GM12878 (cell line): ENCODE results near the gene SSU72. TPM values are rescaled to one million over a fixed set of nuclear protein-coding genes. Genes with fewer than 3 reads are reported as not detected.

Experiments used
- BHLHE40 ChIP-seq, 2 experiments: fragments of 450-650 bp in 1 of 2; IDR thresholded peaks; 2 replicates each; pipeline ENCODE4 v1.6.1; 2011 to 2017; ENCODE audit warnings: low read depth in 2 of 2, borderline replicate concordance in 1 of 2, improper control_type of control experiment in 1 of 2, low read length in 1 of 2, mild to moderate bottlenecking in 1 of 2
- DPF2 ChIP-seq: fragments of 450-650 bp; IDR thresholded peaks from 2 replicates; pipeline ENCODE4 v1.6.1; 2017; ENCODE audit warnings: mild to moderate bottlenecking
- EGR1 ChIP-seq, 2 experiments: IDR thresholded peaks; 1 replicate in 1 of 2; 2 replicates in 1 of 2; pipeline ENCODE4 v1.6.1; 2011 to 2012; ENCODE audit warnings: low read depth in 2 of 2, low read length in 2 of 2, borderline replicate concordance in 1 of 2, mild to moderate bottlenecking in 1 of 2, moderate library complexity in 1 of 2
- HDAC2 ChIP-seq: fragments of 200-600 bp; sonication (generic); IDR thresholded peaks from 2 replicates; pipeline ENCODE4 v1.6.1; 2017
- IKZF1 ChIP-seq: fragments of 450-650 bp; conservative IDR thresholded peaks from 2 replicates; pipeline ENCODE4 v1.6.1; 2017; ENCODE audit warnings: antibody characterized with exemption, mild to moderate bottlenecking
- KLF5 ChIP-seq: fragments of 450-650 bp; IDR thresholded peaks from 2 replicates; pipeline ENCODE4 v1.6.1; 2014; ENCODE audit warnings: mild to moderate bottlenecking; ENCODE audit not compliant: partially characterized antibody
- NBN ChIP-seq: fragments of 450-650 bp; IDR thresholded peaks from 2 replicates; pipeline ENCODE4 v1.6.1; 2016
- POLR2A ChIP-seq: IDR thresholded peaks from 2 replicates; pipeline ENCODE4 v1.6.1; 2011; ENCODE audit warnings: low read depth, mild to moderate bottlenecking, low read length
- RAD51 ChIP-seq: fragments of 450-650 bp; IDR thresholded peaks from 2 replicates; pipeline ENCODE4 v1.6.1; 2016; ENCODE audit warnings: moderate library complexity, mild to moderate bottlenecking, inconsistent platforms
- RBBP5 ChIP-seq: fragments of 200-600 bp; sonication (generic); conservative IDR thresholded peaks from 2 replicates; pipeline ENCODE4 v1.6.1; 2016
- WRNIP1 ChIP-seq: IDR thresholded peaks from 2 replicates; pipeline ENCODE4 v1.6.1; 2011; ENCODE audit warnings: low read depth, low read length, improper control_type of control experiment, borderline replicate concordance
- ZNF622 ChIP-seq: fragments of 450-650 bp; IDR thresholded peaks from 2 replicates; pipeline ENCODE4 v1.6.1; 2017; ENCODE audit warnings: mild to moderate bottlenecking, inconsistent platforms
- polyA plus RNA-seq, 11 experiments: library from polyadenylated mRNA; depleted of rRNA in 4 of 11; unstranded in 6 of 11; stranded (reverse) in 5 of 11; fragments of >200 nt; fragmentation: Nextera tagmentation in 4 of 11; fragmentation: Illumina TruSeq in 1 of 11; extraction: Ambion mirVana in 4 of 11; extraction: Trizol in 1 of 11; gene quantifications; 1 replicate in 1 of 11; 2 replicates in 10 of 11; pipeline versions ENCODE4 v1.2.1 to v1.2.3, GENCODE V29; 2011 to 2016; ENCODE audit warnings: inconsistent platforms in 2 of 11, missing spikeins in 2 of 11, low read depth in 1 of 11
- total RNA-seq, 4 experiments: library from RNA; depleted of rRNA in 3 of 4; stranded (reverse); fragments of >200 nt in 3 of 4; fragmentation: Illumina TruSeq in 1 of 4; extraction: Trizol in 1 of 4; gene quantifications; 2 replicates each; pipeline versions ENCODE4 v1.2.1 to v1.2.3, GENCODE V29; 2013 to 2021
- TF ChIP-seq, protein P1 (sequence below): fragments of 450-650 bp; IDR thresholded peaks from 2 replicates; pipeline ENCODE4 v1.6.1; 2018; ENCODE audit warnings: borderline replicate concordance, mild to moderate bottlenecking; ENCODE audit not compliant: partially characterized antibody
- TF ChIP-seq, protein P2 (sequence below): fragments of 450-650 bp; IDR thresholded peaks from 2 replicates; pipeline ENCODE4 v1.6.1; 2016; ENCODE audit warnings: mild to moderate bottlenecking
- TF ChIP-seq, protein P3 (sequence below): fragments of 450-650 bp; IDR thresholded peaks from 2 replicates; pipeline ENCODE4 v1.6.1; 2016; ENCODE audit warnings: mild to moderate bottlenecking
- TF ChIP-seq, protein P4 (sequence below): IDR thresholded peaks from 2 replicates; pipeline ENCODE4 v1.6.1; 2011; ENCODE audit warnings: low read depth, mild to moderate bottlenecking, low read length, moderate library complexity, borderline replicate concordance; ENCODE audit errors: extremely low read depth
- TF ChIP-seq, protein P5 (sequence below): fragments of 450-650 bp; conservative IDR thresholded peaks from 2 replicates; pipeline ENCODE4 v1.6.1; 2017; ENCODE audit warnings: mild to moderate bottlenecking, moderate library complexity
- TF ChIP-seq, protein P6 (sequence below): IDR thresholded peaks from 2 replicates; pipeline ENCODE4 v1.6.1; 2012; ENCODE audit warnings: mild to moderate bottlenecking, low read depth, low read length

Gene SSU72
- total and polyA plus RNA-seq, 10 of the 15 experiments (the other 5 are each of a cell fraction or from before 2014, with no cell fraction given) = 28.6 to 172 (median 67.7) TPM

DNA sequence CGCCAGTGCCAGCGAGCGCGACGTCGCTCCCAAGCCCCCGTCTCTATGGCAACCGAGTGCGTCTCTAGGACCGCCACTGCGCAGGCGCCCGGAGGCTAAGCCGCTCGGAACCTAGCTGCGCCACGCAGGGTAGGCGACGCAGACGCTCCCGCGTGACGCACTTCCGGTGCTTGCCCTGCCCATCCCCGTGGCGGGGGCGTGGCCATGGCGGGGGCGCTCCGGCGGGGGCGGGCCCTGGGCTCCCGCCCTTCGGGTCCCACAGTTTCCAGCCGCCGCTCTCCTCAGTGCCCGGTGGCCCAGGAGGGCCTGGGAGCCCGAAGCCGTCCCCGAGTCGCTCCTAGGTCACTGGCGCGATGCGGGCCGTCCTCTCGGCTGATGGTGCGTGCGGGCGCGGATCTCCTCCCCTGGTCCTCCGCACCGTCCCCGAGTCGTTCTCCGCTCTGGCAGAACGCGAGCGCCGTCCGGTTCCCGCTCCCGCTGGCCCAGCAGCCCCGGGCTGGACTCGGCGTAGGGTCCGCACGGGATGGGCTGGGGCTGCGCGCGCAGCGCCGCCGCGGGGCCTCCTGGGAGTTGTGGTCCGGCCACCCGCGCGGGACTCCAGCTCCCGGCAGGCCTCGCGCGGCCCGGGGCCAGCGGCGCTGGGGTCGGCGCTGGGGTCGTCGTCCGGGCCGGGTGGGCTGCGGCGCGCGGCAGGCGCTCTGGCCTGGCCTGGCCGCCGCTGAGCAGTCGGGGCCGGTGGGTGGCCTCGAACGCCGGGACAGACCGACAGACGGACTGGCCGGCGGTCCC, 40.8 kb upstream of the SSU72 start, which contains the start of gene MIB2 (continued):
- peak in 1 of 2 experiments; percentile 97; a peak in 2 of 3 replicates for TF ChIP-seq EGR1 (IDR thresholded peaks at IDR 0.05; ENCODE audit: borderline replicate concordance in 1 of 2, low read depth in 2 of 2, low read length in 2 of 2)
- TF ChIP-seq, protein P1, sequence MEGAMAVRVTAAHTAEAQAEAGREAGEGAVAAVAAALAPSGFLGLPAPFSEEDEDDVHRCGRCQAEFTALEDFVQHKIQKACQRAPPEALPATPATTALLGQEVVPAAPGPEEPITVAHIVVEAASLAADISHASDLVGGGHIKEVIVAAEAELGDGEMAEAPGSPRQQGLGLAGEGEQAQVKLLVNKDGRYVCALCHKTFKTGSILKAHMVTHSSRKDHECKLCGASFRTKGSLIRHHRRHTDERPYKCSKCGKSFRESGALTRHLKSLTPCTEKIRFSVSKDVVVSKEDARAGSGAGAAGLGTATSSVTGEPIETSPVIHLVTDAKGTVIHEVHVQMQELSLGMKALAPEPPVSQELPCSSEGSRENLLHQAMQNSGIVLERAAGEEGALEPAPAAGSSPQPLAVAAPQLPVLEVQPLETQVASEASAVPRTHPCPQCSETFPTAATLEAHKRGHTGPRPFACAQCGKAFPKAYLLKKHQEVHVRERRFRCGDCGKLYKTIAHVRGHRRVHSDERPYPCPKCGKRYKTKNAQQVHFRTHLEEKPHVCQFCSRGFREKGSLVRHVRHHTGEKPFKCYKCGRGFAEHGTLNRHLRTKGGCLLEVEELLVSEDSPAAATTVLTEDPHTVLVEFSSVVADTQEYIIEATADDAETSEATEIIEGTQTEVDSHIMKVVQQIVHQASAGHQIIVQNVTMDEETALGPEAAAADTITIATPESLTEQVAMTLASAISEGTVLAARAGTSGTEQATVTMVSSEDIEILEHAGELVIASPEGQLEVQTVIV = peak; percentile 40
- no peak for TF ChIP-seq WRNIP1
- TF ChIP-seq, protein P2, sequence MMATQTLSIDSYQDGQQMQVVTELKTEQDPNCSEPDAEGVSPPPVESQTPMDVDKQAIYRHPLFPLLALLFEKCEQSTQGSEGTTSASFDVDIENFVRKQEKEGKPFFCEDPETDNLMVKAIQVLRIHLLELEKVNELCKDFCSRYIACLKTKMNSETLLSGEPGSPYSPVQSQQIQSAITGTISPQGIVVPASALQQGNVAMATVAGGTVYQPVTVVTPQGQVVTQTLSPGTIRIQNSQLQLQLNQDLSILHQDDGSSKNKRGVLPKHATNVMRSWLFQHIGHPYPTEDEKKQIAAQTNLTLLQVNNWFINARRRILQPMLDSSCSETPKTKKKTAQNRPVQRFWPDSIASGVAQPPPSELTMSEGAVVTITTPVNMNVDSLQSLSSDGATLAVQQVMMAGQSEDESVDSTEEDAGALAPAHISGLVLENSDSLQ = peak; percentile 70; the same call in 1 of the 2 replicates
- TF ChIP-seq RAD51 = no peak
- TF ChIP-seq, protein P3, sequence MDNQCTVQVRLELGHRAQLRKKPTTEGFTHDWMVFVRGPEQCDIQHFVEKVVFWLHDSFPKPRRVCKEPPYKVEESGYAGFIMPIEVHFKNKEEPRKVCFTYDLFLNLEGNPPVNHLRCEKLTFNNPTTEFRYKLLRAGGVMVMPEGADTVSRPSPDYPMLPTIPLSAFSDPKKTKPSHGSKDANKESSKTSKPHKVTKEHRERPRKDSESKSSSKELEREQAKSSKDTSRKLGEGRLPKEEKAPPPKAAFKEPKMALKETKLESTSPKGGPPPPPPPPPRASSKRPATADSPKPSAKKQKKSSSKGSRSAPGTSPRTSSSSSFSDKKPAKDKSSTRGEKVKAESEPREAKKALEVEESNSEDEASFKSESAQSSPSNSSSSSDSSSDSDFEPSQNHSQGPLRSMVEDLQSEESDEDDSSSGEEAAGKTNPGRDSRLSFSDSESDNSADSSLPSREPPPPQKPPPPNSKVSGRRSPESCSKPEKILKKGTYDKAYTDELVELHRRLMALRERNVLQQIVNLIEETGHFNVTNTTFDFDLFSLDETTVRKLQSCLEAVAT = no peak; the same call in 1 of the 2 replicates
- TF ChIP-seq, protein P4, sequence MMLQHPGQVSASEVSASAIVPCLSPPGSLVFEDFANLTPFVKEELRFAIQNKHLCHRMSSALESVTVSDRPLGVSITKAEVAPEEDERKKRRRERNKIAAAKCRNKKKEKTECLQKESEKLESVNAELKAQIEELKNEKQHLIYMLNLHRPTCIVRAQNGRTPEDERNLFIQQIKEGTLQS = peak; percentile 73; the same call in 1 of the 2 replicates
- TF ChIP-seq IKZF1 = peak; percentile 95
- TF ChIP-seq DPF2 = peak; percentile 94
- TF ChIP-seq NBN = peak; percentile 83
- TF ChIP-seq ZNF622 = no peak; the same call in 1 of the 2 replicates
- TF ChIP-seq, protein P5, sequence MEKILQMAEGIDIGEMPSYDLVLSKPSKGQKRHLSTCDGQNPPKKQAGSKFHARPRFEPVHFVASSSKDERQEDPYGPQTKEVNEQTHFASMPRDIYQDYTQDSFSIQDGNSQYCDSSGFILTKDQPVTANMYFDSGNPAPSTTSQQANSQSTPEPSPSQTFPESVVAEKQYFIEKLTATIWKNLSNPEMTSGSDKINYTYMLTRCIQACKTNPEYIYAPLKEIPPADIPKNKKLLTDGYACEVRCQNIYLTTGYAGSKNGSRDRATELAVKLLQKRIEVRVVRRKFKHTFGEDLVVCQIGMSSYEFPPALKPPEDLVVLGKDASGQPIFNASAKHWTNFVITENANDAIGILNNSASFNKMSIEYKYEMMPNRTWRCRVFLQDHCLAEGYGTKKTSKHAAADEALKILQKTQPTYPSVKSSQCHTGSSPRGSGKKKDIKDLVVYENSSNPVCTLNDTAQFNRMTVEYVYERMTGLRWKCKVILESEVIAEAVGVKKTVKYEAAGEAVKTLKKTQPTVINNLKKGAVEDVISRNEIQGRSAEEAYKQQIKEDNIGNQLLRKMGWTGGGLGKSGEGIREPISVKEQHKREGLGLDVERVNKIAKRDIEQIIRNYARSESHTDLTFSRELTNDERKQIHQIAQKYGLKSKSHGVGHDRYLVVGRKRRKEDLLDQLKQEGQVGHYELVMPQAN = 0 out of 2 replicates have a peak, but pooled peaks have one; percentile 72
- peak; percentile 93 for TF ChIP-seq POLR2A
- TF ChIP-seq HDAC2 = no peak
- TF ChIP-seq BHLHE40 (IDR thresholded peaks at IDR 0.05; ENCODE audit: borderline replicate concordance in 1 of 2, low read depth in 2 of 2, low read length in 1 of 2) = peak; percentile 55 to 92; a peak in 3 of 4 replicates
- TF ChIP-seq RBBP5 = no peak
- TF ChIP-seq KLF5 = no peak
- TF ChIP-seq, protein P6, sequence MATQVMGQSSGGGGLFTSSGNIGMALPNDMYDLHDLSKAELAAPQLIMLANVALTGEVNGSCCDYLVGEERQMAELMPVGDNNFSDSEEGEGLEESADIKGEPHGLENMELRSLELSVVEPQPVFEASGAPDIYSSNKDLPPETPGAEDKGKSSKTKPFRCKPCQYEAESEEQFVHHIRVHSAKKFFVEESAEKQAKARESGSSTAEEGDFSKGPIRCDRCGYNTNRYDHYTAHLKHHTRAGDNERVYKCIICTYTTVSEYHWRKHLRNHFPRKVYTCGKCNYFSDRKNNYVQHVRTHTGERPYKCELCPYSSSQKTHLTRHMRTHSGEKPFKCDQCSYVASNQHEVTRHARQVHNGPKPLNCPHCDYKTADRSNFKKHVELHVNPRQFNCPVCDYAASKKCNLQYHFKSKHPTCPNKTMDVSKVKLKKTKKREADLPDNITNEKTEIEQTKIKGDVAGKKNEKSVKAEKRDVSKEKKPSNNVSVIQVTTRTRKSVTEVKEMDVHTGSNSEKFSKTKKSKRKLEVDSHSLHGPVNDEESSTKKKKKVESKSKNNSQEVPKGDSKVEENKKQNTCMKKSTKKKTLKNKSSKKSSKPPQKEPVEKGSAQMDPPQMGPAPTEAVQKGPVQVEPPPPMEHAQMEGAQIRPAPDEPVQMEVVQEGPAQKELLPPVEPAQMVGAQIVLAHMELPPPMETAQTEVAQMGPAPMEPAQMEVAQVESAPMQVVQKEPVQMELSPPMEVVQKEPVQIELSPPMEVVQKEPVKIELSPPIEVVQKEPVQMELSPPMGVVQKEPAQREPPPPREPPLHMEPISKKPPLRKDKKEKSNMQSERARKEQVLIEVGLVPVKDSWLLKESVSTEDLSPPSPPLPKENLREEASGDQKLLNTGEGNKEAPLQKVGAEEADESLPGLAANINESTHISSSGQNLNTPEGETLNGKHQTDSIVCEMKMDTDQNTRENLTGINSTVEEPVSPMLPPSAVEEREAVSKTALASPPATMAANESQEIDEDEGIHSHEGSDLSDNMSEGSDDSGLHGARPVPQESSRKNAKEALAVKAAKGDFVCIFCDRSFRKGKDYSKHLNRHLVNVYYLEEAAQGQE = no peak
